WTC11 (cell line): ENCODE data around the gene SCN4B.

Experiments
- ATF3 ChIP-seq: sonication (generic); formaldehyde crosslinking; conservative IDR thresholded peaks from 2 replicates; pipeline ENCODE4 v1.8.1; 2022; ENCODE audit warnings: mild to moderate bottlenecking, missing genetic modification reagents
- CTCF ChIP-seq: fragments of 200-600 bp; IDR thresholded peaks from 2 replicates; pipeline ENCODE4 v1.8.0; 2022; ENCODE audit warnings: antibody characterized with exemption
- HMGA2 ChIP-seq: fragments of 250-450 bp; sonication (Bioruptor Pico); IDR thresholded peaks from 2 replicates; pipeline ENCODE4 v1.4.0; 2021; ENCODE audit warnings: mild to moderate bottlenecking, moderate library complexity
- IRF1 ChIP-seq: sonication (generic); formaldehyde crosslinking; IDR thresholded peaks from 2 replicates; pipeline ENCODE4 v1.8.0; 2023; ENCODE audit warnings: missing genetic modification reagents
- NR3C1 ChIP-seq: sonication (generic); formaldehyde crosslinking; conservative IDR thresholded peaks from 2 replicates; pipeline ENCODE4 v1.8.1; 2023; ENCODE audit warnings: low read depth, mild to moderate bottlenecking, missing genetic modification reagents
- SMAD3 ChIP-seq: sonication (generic); formaldehyde crosslinking; IDR thresholded peaks from 2 replicates; pipeline ENCODE4 v1.8.0; 2022; ENCODE audit warnings: missing genetic modification reagents, mild to moderate bottlenecking, borderline replicate concordance

GRCh38 chr11:118151431-118151830, 1.2 kb downstream of the SCN4B start:
- TF ChIP-seq CTCF (no peak), NR3C1 (CRISPR knock-in tag) (no peak), ATF3 (CRISPR knock-in tag) (no peak), IRF1 (CRISPR knock-in tag) (no peak), SMAD3 (CRISPR knock-in tag) (no peak), HMGA2 (no peak)
